NCI-H2196 treated with DMSO at 0.1 percent for 48 hours (cell line): ENCODE measurements around the gene NOX3.
"Not testable (repeated sequence)": the region's sequence is repeated elsewhere in the genome, so short reads cannot be mapped to it uniquely, and the experiment has no call there.

Source experiments
- DNase-seq: peaks from one replicate; lab custom pipeline; 2025; ENCODE audit not compliant: unreplicated experiment; lab: John Stamatoyannopoulos, UW

NOX3 gene

GRCh38 chr6:155470979-155471616, 15.5 kb upstream of the NOX3 start:
- DNase-seq: not testable (repeated sequence)

- DNase-seq: not testable (repeated sequence)
These were observed 12.9 kb upstream of the NOX3 start for GRCh38 chr6:155468543-155468942.

- no peak for DNase-seq
These were observed 10.9 kb upstream of the NOX3 start for GRCh38 chr6:155466539-155466938.

- no peak for DNase-seq
These were observed 5.9 kb upstream of the NOX3 start for GRCh38 chr6:155461556-155461955.

GRCh38 chr6:155454471-155454870, 1.2 kb downstream of the NOX3 start:
- no peak for DNase-seq

GRCh38 chr6:155454008-155454407, 1.6 kb downstream of the NOX3 start:
- DNase-seq: no peak

GRCh38 chr6:155452576-155452975, 3.1 kb downstream of the NOX3 start:
- no peak for DNase-seq

GRCh38 chr6:155451530-155451929, 4.1 kb downstream of the NOX3 start:
- not testable (repeated sequence) for DNase-seq

- DNase-seq: no peak
These were observed 5.4 kb downstream of the NOX3 start for GRCh38 chr6:155450240-155450581.

- DNase-seq: no peak
These were observed 6.0 kb downstream of the NOX3 start for GRCh38 chr6:155449450-155450239.

GRCh38 chr6:155448668-155449449, 6.8 kb downstream of the NOX3 start:
- DNase-seq: no peak

GRCh38 chr6:155447949-155448348, 7.7 kb downstream of the NOX3 start:
- DNase-seq: no peak

- no peak for DNase-seq
These were observed 10.4 kb downstream of the NOX3 start for GRCh38 chr6:155444952-155445903.

- no peak for DNase-seq
These were observed 11.3 kb downstream of the NOX3 start for GRCh38 chr6:155444120-155444917.

- no peak for DNase-seq
These were observed 12.5 kb downstream of the NOX3 start for GRCh38 chr6:155443168-155443567.

- DNase-seq: no peak
These were observed 13.1 kb downstream of the NOX3 start for GRCh38 chr6:155442562-155442961.

GRCh38 chr6:155441112-155441465, 14.6 kb downstream of the NOX3 start:
- DNase-seq: no peak

GRCh38 chr6:155440398-155441111, 15.1 kb downstream of the NOX3 start:
- no peak for DNase-seq

- no peak for DNase-seq
These were observed 16.3 kb downstream of the NOX3 start for GRCh38 chr6:155439376-155439775.
